MM.1S (cell line): ENCODE data around the gene PCDH1.

ENCODE experiments used
- CTCF ChIP-seq: fragments of 300-600 bp; sonication (generic); IDR thresholded peaks from 2 replicates; pipeline ENCODE4 v1.5.1; 2016; ENCODE audit warnings: antibody characterized with exemption, low read length, mixed read lengths
- EZH2 ChIP-seq: fragments of 300-600 bp; sonication (generic); optimal IDR thresholded peaks from 2 replicates; pipeline ENCODE3; 2017; ENCODE audit warnings: low read depth, mild to moderate bottlenecking, antibody characterized with exemption, low read length, mixed read lengths
- EZH2phosphoT487 ChIP-seq: fragments of 300-600 bp; sonication (generic); IDR thresholded peaks from 2 replicates; pipeline ENCODE4 v1.6.1; 2018; ENCODE audit warnings: antibody characterized with exemption, low read length

- TF ChIP-seq CTCF (no peak), EZH2phosphoT487 (no peak), EZH2 (no peak)
Measured at GRCh38 chr5:141858079-141858765, 20.0 kb downstream of the PCDH1 start.
